Testis (tissue), 2 donors: Measurements from ENCODE around the gene IFI44.

Experiments used
- CTCF ChIP-seq, 3 experiments: fragments of 450-650 bp in 2 of 3; fragments of 200-600 bp in 1 of 3; sonication (generic) in 1 of 3; IDR thresholded peaks; one replicate each; pipeline ENCODE4 v1.5.1; 2016 to 2019; ENCODE audit warnings: antibody characterized with exemption in 3 of 3, mild to moderate bottlenecking in 2 of 3, moderate library complexity in 1 of 3
- POLR2A ChIP-seq: fragments of 450-650 bp; IDR thresholded peaks from one replicate; pipeline ENCODE4 v1.6.1; 2017; ENCODE audit warnings: antibody characterized with exemption, mild to moderate bottlenecking, moderate library complexity

GRCh38 chr1:78663923-78664322 is 14.3 kb downstream of the IFI44 start:
- TF ChIP-seq CTCF (IDR thresholded peaks at IDR 0.05) (no peak), POLR2A (no peak)
